ENCODE data around the gene GP1BB. TPM values are rescaled to one million over a fixed set of nuclear protein-coding genes. Genes with fewer than 3 reads are reported as not detected.
A peak's percentile ranks its signal among the peaks of the same experiment; 100 is the strongest.

The GP1BB gene
- total and polyA plus RNA-seq, 12 donors, result 5.3 to 56.1 (median 9.5) TPM; not detected in 6

DNA sequence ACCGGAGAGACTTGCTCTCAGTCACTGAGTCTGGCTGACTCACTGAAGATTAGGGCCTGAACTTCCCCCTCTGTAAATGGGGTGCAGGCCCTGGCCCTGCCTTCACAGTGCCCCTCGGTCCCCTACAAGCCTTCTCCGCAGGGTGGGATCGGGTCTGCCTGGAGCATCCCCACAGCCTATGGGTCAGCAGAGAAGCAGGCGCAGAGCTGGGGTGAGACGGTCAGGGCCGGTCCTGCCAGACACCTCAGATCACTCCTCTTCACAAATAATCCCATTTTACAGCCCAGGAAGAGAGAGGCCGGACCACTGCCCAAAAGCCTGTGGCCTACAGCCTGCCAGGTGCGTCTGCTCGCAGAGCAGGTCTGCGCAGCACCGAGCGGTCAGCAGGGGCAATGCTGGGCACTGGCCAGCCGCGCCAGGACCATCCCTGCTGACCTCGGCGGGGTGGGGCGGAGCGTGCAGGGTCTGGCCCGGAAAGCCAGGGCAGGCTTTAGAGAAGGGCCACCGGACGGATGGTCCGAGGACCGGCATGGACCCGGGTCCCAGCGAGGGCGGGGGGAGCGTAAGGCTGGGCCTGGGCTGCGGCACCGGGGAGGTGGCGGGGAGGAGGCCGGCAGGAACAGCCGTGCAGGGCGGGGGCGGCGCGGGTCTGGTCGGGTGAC is 9.6 kb upstream of the GP1BB start:
- no peak for DNase-seq
- intact Hi-C loops (cut with DNase I), result no loop called here

DNA sequence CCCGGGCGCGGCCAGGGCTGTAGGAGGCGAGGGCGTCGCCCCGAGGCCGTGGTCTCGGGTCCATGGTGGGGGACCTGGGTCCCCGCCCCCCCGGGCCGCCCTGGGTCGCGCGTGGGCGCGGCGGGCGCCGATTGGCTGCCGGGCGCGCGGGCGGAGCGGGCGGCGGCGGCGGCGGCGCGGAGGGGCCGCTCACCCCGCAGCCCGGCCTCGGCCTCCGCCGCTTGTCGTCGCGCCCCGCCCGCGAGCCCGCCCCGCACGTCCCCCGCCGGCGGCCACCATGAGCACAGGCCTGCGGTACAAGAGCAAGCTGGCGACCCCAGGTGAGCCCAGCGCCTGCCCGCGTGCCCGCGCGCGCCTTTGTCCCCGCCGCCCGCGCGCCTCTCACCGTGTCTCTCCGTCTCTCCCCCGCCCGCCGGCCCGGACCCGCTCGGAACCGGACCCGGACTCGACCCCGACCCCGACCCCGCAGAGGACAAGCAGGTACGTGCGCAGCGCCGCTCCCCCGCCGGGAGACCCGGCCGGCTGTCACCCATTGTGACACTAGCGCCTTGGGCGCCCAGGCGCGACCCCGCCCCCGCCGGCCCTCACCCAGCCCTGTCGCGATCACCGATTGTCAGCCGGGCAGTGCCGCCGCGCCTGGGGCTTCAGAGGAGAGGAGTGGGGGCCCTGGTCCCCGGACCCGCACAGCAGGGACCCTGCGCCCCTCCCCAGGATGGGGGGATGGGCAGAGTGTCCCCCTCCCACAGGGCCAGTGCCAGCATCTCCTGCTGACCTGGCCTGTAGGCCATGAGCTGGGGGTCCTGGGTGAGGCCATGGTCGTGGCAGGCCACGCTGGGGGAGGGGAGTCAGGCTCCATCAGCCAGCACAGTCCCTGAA is 8.8 kb upstream of the GP1BB start, which contains the start of gene SEPTIN5:
TSS of gene SEPTIN5 (plus strand) at position 192 of the 876 bp plus-strand sequence. CDS start at position 278, 86 bp downstream.
- peaks cover 0 to 45% (median 11%) of the 10 kb centered on the region in 7 donors for H3K27me3 ChIP-seq
- H3K27ac ChIP-seq, result peak within 1 kb of the TSS in 7 of 10 donors; percentile 34 to 62 (median 41)
- ATAC-seq, result peak in 1 of 8 donors; percentile 0
- no peaks in the 10 kb centered on the region for H3K9me3 ChIP-seq
- TF ChIP-seq CTCF (IDR thresholded peaks at IDR 0.05), result no peak
- peak within 1 kb of the TSS; percentile 11 to 71 (median 61) for H3K4me3 ChIP-seq
- peaks cover 13 to 53% (median 34%) of the 10 kb centered on the region in 9 donors for H3K4me1 ChIP-seq
- peaks cover 0 to 1% (median 0%) of the 10 kb centered on the region in 9 donors for H3K36me3 ChIP-seq
- 2% methylated on average over 75 to 106 of the region's 106 CpGs for WGBS, 2 donors
- intact Hi-C loops (cut with DNase I), result loop anchor here in 2 of 10 donors (5.0 kb wide), 1 partner anchor 32 kb away; no protein-coding TSS in a partner anchor
- no peak for DNase-seq

More for the DNA sequence above, 9.6 kb upstream of the GP1BB start:
- peaks cover 13 to 50% (median 33%) of the 10 kb centered on the region in 9 donors for H3K4me1 ChIP-seq
- H3K27ac ChIP-seq, result peak overlapping the region in 1 of 10 donors; percentile 8
- no peaks in the 10 kb centered on the region for H3K36me3 ChIP-seq
- peak overlapping the region in 9 of 10 donors; percentile 48 to 71 (median 61) for H3K4me3 ChIP-seq
- peaks cover 0 to 37% (median 11%) of the 10 kb centered on the region in 7 donors for H3K27me3 ChIP-seq
- no peaks in the 10 kb centered on the region for H3K9me3 ChIP-seq
- WGBS, 2 donors, result 20% methylated on average over 36 to 38 of the region's 38 CpGs
- peak in 2 of 8 donors; percentile 2 to 3 for ATAC-seq
- no peak for TF ChIP-seq CTCF (IDR thresholded peaks at IDR 0.05)

DNA sequence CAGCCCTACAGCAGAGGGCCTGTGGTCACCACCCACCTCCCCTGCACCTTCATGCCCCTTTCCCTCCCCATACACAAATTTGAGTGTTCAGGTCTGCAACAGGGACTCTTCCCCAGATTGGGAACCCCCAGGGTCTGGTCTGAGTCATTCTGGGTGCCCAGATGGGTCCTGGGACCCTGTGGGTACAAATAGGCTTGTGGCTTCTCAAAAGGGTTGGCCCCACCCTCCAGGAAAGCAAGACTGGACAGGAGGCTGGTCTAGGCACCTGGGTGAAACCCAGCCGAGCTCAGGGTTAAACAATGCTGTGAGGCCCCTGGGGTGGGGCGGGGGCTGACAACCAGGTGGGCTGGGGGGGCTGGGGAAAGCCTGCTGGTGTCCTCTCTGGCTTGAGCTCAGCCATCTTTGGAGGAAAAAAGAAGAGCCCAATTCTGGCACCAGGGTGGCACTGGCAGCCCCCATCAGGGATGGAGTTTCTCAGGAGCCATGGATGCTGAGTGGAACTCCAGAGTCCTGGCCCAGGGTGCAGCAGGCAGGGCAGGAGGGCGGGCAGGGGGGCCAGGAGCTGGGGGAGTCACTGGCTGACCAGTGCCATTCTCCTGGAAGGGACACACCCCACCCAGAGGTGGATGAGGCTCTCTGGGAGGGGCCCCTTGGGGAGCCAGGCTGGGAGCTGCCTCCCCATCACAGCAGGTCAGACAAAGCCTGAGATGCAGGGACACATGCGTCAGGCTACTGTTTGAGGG is 8.0 kb upstream of the GP1BB start:
- 88 to 96% methylated on average over 4 of the region's 4 CpGs for WGBS, 2 donors
- ATAC-seq (no peak), DNase-seq (no peak)
- peaks cover 0 to 9% (median 0%) of the 10 kb centered on the region in 9 donors for H3K36me3 ChIP-seq
- peaks cover 0 to 53% (median 11%) of the 10 kb centered on the region in 7 donors for H3K27me3 ChIP-seq
- H3K4me3 ChIP-seq, result peak overlapping the region; percentile 11 to 71 (median 61)
- H3K9me3 ChIP-seq, result no peaks in the 10 kb centered on the region
- intact Hi-C loops (cut with DNase I), result loop anchor here in 2 of 10 donors (5.0 kb wide), 1 partner anchor 33 kb away; no protein-coding TSS in a partner anchor
- peak overlapping the region in 3 of 10 donors; percentile 34 to 62 (median 48) for H3K27ac ChIP-seq
- peaks cover 15 to 61% (median 40%) of the 10 kb centered on the region in 9 donors for H3K4me1 ChIP-seq
- no peak for TF ChIP-seq CTCF (IDR thresholded peaks at IDR 0.05)
